A204.1 (cell line): ENCODE results near the gene VTI1A.

Experiments used
- FAIRE-seq: peaks from 2 replicates; lab custom pipeline; 2012; peaks lifted over from hg19 to GRCh38; lab: Jason Lieb, UNC

Gene VTI1A

GRCh38 chr10:112687647-112688046, 240.6 kb downstream of the VTI1A start:
- no peak for FAIRE-seq

- no peak for FAIRE-seq
These were observed 242.5 kb downstream of the VTI1A start for GRCh38 chr10:112689327-112690072.

GRCh38 chr10:112695539-112695938, 248.5 kb downstream of the VTI1A start:
- no peak for FAIRE-seq

- no peak for FAIRE-seq
These were observed 249.6 kb downstream of the VTI1A start for GRCh38 chr10:112696592-112696991.

- no peak for FAIRE-seq
These were observed 251.3 kb downstream of the VTI1A start for GRCh38 chr10:112698133-112698817.

- FAIRE-seq = no peak
These were observed 251.8 kb downstream of the VTI1A start for GRCh38 chr10:112698818-112699164.

- FAIRE-seq = no peak
These were observed 253.2 kb downstream of the VTI1A start for GRCh38 chr10:112700215-112700671.

- no peak for FAIRE-seq
These were observed 254.3 kb downstream of the VTI1A start for GRCh38 chr10:112701211-112701877.

- no peak for FAIRE-seq
These were observed 254.9 kb downstream of the VTI1A start for GRCh38 chr10:112701878-112702255.

GRCh38 chr10:112706577-112706976, 259.6 kb downstream of the VTI1A start:
- FAIRE-seq = no peak

GRCh38 chr10:112708461-112708860, 261.4 kb downstream of the VTI1A start:
- FAIRE-seq = no peak

GRCh38 chr10:112710528-112710927, 263.5 kb downstream of the VTI1A start:
- FAIRE-seq = no peak

GRCh38 chr10:112711366-112711765, 264.4 kb downstream of the VTI1A start:
- no peak for FAIRE-seq

- FAIRE-seq = no peak
These were observed 265.5 kb downstream of the VTI1A start for GRCh38 chr10:112712536-112712935.

GRCh38 chr10:112713411-112713810, 266.4 kb downstream of the VTI1A start:
- FAIRE-seq = no peak

GRCh38 chr10:112715581-112715980, 268.6 kb downstream of the VTI1A start:
- FAIRE-seq = no peak

- FAIRE-seq = no peak
These were observed 269.1 kb downstream of the VTI1A start for GRCh38 chr10:112716076-112716475.

- no peak for FAIRE-seq
These were observed 270.0 kb downstream of the VTI1A start for GRCh38 chr10:112716924-112717413.

GRCh38 chr10:112720178-112720577, 273.2 kb downstream of the VTI1A start:
- peak; percentile 3 for FAIRE-seq

- peak; percentile 92 for FAIRE-seq
These were observed 274.2 kb downstream of the VTI1A start for GRCh38 chr10:112721080-112721698.

- FAIRE-seq = no peak
These were observed 275.7 kb downstream of the VTI1A start for GRCh38 chr10:112722758-112723157.

GRCh38 chr10:112723876-112724275, 276.9 kb downstream of the VTI1A start:
- FAIRE-seq = no peak
